OCI-LY1 (cell line): ENCODE results near the gene OASL.

Experiments used
- H2AFZ ChIP-seq: fragments of 200-600 bp; sonication (generic), shearing (Covaris generic); 2 replicates; pipeline ENCODE4 v1.6.0; 2014; ENCODE audit warnings: antibody characterized with exemption, mild to moderate bottlenecking, low read length
- H3F3A ChIP-seq: fragments of 200-600 bp; sonication (generic), shearing (Covaris generic); 2 replicates; pipeline ENCODE4 v1.6.0; 2014; ENCODE audit warnings: mild to moderate bottlenecking, antibody characterized with exemption, low read length, moderate library complexity; ENCODE audit not compliant: insufficient read depth
- H3K27ac ChIP-seq: fragments of 200-600 bp; sonication (generic); 2 replicates; pipeline ENCODE4 v1.5.1; 2014; ENCODE audit warnings: low read length, mixed run types, mild to moderate bottlenecking, low read depth; ENCODE audit not compliant: poor library complexity, severe bottlenecking
- H3K27me3 ChIP-seq: fragments of 200-600 bp; sonication (generic); 2 replicates; pipeline ENCODE4 v1.6.0; 2014; ENCODE audit warnings: antibody characterized with exemption, mild to moderate bottlenecking, low read length, moderate library complexity; ENCODE audit not compliant: insufficient read depth
- H3K36me3 ChIP-seq: fragments of 200-600 bp; sonication (generic); 2 replicates; pipeline ENCODE4 v1.6.1; 2014; ENCODE audit warnings: mild to moderate bottlenecking, antibody characterized with exemption, low read length, moderate library complexity, mixed read lengths; ENCODE audit not compliant: insufficient read depth
- H3K4me1 ChIP-seq: fragments of 200-600 bp; sonication (generic); 2 replicates; pipeline ENCODE4 v1.5.1; 2014; ENCODE audit warnings: mild to moderate bottlenecking, low read length, moderate library complexity; ENCODE audit not compliant: insufficient read depth, severe bottlenecking
- H3K4me2 ChIP-seq: fragments of 200-600 bp; sonication (generic), shearing (Covaris generic); 2 replicates; pipeline ENCODE4 v1.6.1; 2014; ENCODE audit warnings: low read length
- H3K4me3 ChIP-seq: fragments of 200-600 bp; sonication (generic); 2 replicates; pipeline ENCODE4 v1.5.1; 2014; ENCODE audit warnings: low read length, low read depth, mild to moderate bottlenecking, mixed read lengths; ENCODE audit not compliant: poor library complexity, severe bottlenecking
- H3K79me2 ChIP-seq: fragments of 200-600 bp; shearing (Covaris generic); 2 replicates; pipeline ENCODE4 v1.6.1; 2016; ENCODE audit warnings: mixed run types, low read length, mixed read lengths; ENCODE audit not compliant: insufficient read depth
- H3K9ac ChIP-seq: fragments of 200-600 bp; sonication (generic), shearing (Covaris generic); 2 replicates; pipeline ENCODE4 v1.6.1; 2014; ENCODE audit warnings: mild to moderate bottlenecking, low read length, mixed read lengths
- H3K9me2 ChIP-seq: fragments of 200-600 bp; sonication (generic), shearing (Covaris generic); 2 replicates; pipeline ENCODE4 v1.6.1; 2014; ENCODE audit warnings: low read depth, mild to moderate bottlenecking, low read length, mixed read lengths
- H3K9me3 ChIP-seq: fragments of 200-600 bp; shearing (Covaris generic); 2 replicates; pipeline ENCODE4 v1.6.1; 2014; ENCODE audit warnings: low read length, mixed read lengths
- H4K20me1 ChIP-seq: fragments of 200-600 bp; sonication (generic), shearing (Covaris generic); 2 replicates; pipeline ENCODE4 v1.6.0; 2016; ENCODE audit warnings: mild to moderate bottlenecking, low read length; ENCODE audit not compliant: insufficient read depth
- CTCF ChIP-seq: fragments of 200-600 bp; sonication (generic), shearing (Covaris generic); IDR thresholded peaks from 2 replicates; pipeline ENCODE4 v1.5.1; 2017; ENCODE audit warnings: mild to moderate bottlenecking, antibody characterized with exemption, low read length, moderate library complexity, mixed read lengths
- EZH2 ChIP-seq: fragments of 200-600 bp; sonication (generic), shearing (Covaris generic); IDR thresholded peaks from 2 replicates; pipeline ENCODE4 v1.8.0; 2017; ENCODE audit warnings: borderline replicate concordance, mixed run types, mild to moderate bottlenecking, antibody characterized with exemption, low read length, moderate library complexity, mixed read lengths

OASL gene

DNA sequence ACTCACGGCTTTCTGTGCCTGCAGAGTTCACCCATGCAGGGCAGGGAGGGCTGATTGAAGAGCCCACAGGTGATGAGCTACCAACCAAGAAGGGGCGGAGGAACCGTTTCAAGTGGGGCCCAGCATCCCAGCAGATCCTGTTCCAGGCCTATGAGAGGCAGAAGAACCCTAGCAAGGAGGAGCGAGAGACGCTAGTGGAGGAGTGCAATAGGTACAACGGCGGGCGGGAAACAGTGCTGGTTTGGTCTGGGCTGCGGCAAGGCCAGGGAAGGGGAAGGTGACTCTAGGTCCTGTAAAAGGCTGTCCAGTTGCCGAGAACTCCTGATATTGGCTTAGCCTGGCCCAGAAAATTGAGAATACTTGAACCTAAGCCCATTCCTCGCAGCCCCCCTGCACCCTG is 45.5 kb downstream of the OASL start:
- H3K9me2 ChIP-seq, result no peaks in the 10 kb centered on the region
- H4K20me1 ChIP-seq, result no peaks in the 10 kb centered on the region
- H3K27ac ChIP-seq, result no peak overlapping the region
- TF ChIP-seq EZH2 (no peak), CTCF (no peak)
- H3K4me3 ChIP-seq, result no peak overlapping the region
- no peaks in the 10 kb centered on the region for H3K79me2 ChIP-seq
- H3F3A ChIP-seq, result no peaks in the 10 kb centered on the region
- no peaks in the 10 kb centered on the region; the same call in 1 of the 2 replicates for H3K27me3 ChIP-seq
- H3K9me3 ChIP-seq, result no peaks in the 10 kb centered on the region
- H2AFZ ChIP-seq, result no peak overlapping the region
- H3K4me2 ChIP-seq, result no peak overlapping the region
- no peak overlapping the region for H3K9ac ChIP-seq
- H3K36me3 ChIP-seq, result no peaks in the 10 kb centered on the region
- H3K4me1 ChIP-seq, result no peaks in the 10 kb centered on the region

- Histone ChIP-seq H4K20me1 (no peaks in the 10 kb centered on the region), H3K9ac (no peak overlapping the region), H2AFZ (no peak overlapping the region), H3K79me2 (no peaks in the 10 kb centered on the region), H3K27ac (no peak overlapping the region), H3K4me2 (no peak overlapping the region), H3K9me2 (no peaks in the 10 kb centered on the region), H3K9me3 (no peaks in the 10 kb centered on the region), H3F3A (no peaks in the 10 kb centered on the region), H3K36me3 (no peaks in the 10 kb centered on the region), H3K4me3 (no peak overlapping the region), H3K4me1 (no peaks in the 10 kb centered on the region), H3K27me3 (no peaks in the 10 kb centered on the region; the same call in 1 of the 2 replicates)
- TF ChIP-seq CTCF (no peak), EZH2 (no peak)
These were observed 46.1 kb downstream of the OASL start for GRCh38 chr12:120992989-120993388.

DNA sequence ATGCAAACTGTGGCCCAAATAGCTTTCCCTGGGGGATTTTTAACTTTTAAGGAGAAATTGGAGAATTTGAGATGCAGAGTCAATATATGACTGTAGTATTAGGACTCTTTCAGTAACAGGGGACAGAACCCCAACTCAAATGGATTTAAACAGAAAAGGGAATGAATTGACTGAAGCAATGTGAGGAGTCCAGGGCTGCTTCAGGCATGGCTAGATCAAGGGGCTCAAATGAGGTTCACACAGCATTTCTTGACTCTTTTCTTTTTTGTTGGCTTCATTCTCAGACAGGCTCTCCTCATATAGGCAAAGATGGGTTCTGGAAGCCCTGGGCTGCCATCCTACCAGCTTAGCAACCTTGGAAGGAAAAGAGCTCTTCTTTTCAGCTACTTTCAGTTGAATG is 47.1 kb downstream of the OASL start:
- no peak overlapping the region for H3K9ac ChIP-seq

More for the DNA sequence above, 47.1 kb downstream of the OASL start:
- no peaks in the 10 kb centered on the region for H3K9me3 ChIP-seq
- no peaks in the 10 kb centered on the region for H3F3A ChIP-seq
- no peak overlapping the region for H3K27ac ChIP-seq
- H3K4me1 ChIP-seq, result no peaks in the 10 kb centered on the region
- H4K20me1 ChIP-seq, result no peaks in the 10 kb centered on the region
- no peaks in the 10 kb centered on the region for H3K36me3 ChIP-seq
- no peak overlapping the region for H3K4me3 ChIP-seq
- no peak overlapping the region for H3K4me2 ChIP-seq
- no peaks in the 10 kb centered on the region for H3K79me2 ChIP-seq
- TF ChIP-seq CTCF (no peak), EZH2 (no peak)
- H2AFZ ChIP-seq, result no peak overlapping the region
- no peaks in the 10 kb centered on the region for H3K9me2 ChIP-seq
- H3K27me3 ChIP-seq, result no peaks in the 10 kb centered on the region; the same call in 1 of the 2 replicates
